PFSK-1 (cell line): ENCODE measurements around the gene INF2.

Experiments used
- POLR2AphosphoS5 ChIP-seq: IDR thresholded peaks from 2 replicates; pipeline ENCODE4 v1.6.1; 2012; ENCODE audit warnings: low read depth, mild to moderate bottlenecking, control low read depth, low read length, moderate library complexity
- SIN3A ChIP-seq: IDR thresholded peaks from 2 replicates; pipeline ENCODE4 v1.6.1; 2012; ENCODE audit warnings: mild to moderate bottlenecking, low read length, moderate library complexity, borderline replicate concordance; ENCODE audit not compliant: insufficient read depth
- TAF1 ChIP-seq: IDR thresholded peaks from 2 replicates; pipeline ENCODE4 v1.6.1; 2012; ENCODE audit warnings: low read length, control low read depth, borderline replicate concordance; ENCODE audit not compliant: insufficient read depth
- TF ChIP-seq, protein P1 (sequence below), 2 experiments: IDR thresholded peaks; 2 replicates each; pipeline versions ENCODE4 v1.6.1 to v1.8.0; 2011 to 2012; ENCODE audit warnings: low read depth in 2 of 2, low read length in 2 of 2, control low read depth in 1 of 2, inconsistent platforms in 1 of 2, mild to moderate bottlenecking in 1 of 2, moderate library complexity in 1 of 2; ENCODE audit not compliant: insufficient read depth in 1 of 2

DNA sequence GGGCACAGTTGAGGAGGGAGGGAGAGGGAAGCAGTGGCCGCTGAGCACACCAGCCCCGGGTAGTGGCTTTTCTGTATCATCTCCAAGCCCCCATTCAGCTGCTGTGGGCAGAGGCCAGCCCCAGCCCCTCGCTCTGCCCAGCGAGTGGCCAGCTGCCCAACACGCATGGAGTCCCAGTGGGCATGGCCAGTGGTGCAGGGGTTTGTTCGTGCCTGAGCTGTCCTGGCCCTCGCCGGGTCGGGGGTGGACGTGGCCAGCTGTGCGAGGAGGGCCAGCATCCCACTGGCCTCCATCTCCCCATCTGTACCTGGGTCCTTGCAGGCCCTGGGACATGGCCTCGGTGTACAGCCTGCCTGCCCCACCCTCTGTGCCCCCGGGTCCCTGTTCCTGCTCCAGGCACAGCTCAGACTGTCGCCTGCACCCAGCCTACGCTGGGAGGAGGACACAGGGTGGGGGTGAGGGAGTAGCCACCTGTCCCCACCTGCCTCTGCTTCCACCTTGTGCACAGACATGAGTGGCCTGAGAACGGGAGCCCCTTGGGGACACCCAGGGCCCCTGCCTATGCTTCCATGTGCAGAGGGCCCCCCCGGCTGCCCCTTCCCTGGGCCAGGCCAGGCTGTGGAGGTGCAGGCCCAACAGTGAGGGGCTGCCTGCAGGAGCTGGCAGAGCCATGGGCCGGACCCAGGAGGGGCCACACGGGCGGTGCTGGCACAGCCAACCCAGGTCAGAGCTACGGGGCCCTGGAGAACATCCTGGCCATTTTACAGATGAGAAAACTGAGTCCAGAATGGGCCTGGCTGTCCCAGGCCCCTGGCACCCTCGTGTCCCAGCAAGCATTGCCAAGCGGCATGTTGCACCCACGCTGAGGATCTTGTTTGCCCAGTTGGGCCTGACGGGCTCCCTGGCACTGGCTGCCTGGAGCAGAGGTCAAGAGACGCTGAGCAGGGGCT, 4.3 kb downstream of the INF2 start:
- TF ChIP-seq, protein P1, sequence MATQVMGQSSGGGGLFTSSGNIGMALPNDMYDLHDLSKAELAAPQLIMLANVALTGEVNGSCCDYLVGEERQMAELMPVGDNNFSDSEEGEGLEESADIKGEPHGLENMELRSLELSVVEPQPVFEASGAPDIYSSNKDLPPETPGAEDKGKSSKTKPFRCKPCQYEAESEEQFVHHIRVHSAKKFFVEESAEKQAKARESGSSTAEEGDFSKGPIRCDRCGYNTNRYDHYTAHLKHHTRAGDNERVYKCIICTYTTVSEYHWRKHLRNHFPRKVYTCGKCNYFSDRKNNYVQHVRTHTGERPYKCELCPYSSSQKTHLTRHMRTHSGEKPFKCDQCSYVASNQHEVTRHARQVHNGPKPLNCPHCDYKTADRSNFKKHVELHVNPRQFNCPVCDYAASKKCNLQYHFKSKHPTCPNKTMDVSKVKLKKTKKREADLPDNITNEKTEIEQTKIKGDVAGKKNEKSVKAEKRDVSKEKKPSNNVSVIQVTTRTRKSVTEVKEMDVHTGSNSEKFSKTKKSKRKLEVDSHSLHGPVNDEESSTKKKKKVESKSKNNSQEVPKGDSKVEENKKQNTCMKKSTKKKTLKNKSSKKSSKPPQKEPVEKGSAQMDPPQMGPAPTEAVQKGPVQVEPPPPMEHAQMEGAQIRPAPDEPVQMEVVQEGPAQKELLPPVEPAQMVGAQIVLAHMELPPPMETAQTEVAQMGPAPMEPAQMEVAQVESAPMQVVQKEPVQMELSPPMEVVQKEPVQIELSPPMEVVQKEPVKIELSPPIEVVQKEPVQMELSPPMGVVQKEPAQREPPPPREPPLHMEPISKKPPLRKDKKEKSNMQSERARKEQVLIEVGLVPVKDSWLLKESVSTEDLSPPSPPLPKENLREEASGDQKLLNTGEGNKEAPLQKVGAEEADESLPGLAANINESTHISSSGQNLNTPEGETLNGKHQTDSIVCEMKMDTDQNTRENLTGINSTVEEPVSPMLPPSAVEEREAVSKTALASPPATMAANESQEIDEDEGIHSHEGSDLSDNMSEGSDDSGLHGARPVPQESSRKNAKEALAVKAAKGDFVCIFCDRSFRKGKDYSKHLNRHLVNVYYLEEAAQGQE (IDR thresholded peaks at IDR 0.05; ENCODE audit: insufficient read depth in 1 of 2, low read depth in 2 of 2, low read length in 2 of 2), result no peak
- TF ChIP-seq POLR2AphosphoS5 (no peak), SIN3A (no peak), TAF1 (no peak)
